Measurements from ENCODE around the gene DCAF8.

The DCAF8 gene

GRCh38 chr1:160220301-160220700 is 42.0 kb downstream of the DCAF8 start:
- Mint-ChIP-seq H3K4me3 (no peak overlapping the region), H3K4me1 (no peaks in the 10 kb centered on the region), H3K27me3 (no peaks in the 10 kb centered on the region), H3K9me3 (no peaks in the 10 kb centered on the region), H3K27ac (peak overlapping the region; percentile 16 to 79)
- ATAC-seq (no peak), DNase-seq (no peak)

- Mint-ChIP-seq H3K4me1 (no peaks in the 10 kb centered on the region), H3K27me3 (no peaks in the 10 kb centered on the region), H3K27ac (peak overlapping the region; percentile 29 to 92), H3K4me3 (no peak overlapping the region), H3K9me3 (no peaks in the 10 kb centered on the region)
- ATAC-seq (no peak), DNase-seq (no peak)
Observed at GRCh38 chr1:160219062-160219929, 43.1 kb downstream of the DCAF8 start.

- Mint-ChIP-seq H3K27me3 (no peaks in the 10 kb centered on the region), H3K4me1 (no peaks in the 10 kb centered on the region)
Observed at GRCh38 chr1:160217481-160218051, 44.8 kb downstream of the DCAF8 start.

GRCh38 chr1:160216301-160216700 is 46.0 kb downstream of the DCAF8 start:
- no peaks in the 10 kb centered on the region for H3K27me3 Mint-ChIP-seq
- ATAC-seq (no peak), DNase-seq (no peak)
- H3K4me1 Mint-ChIP-seq = no peaks in the 10 kb centered on the region
- H3K4me3 Mint-ChIP-seq = no peak overlapping the region
- H3K27ac Mint-ChIP-seq = no peak overlapping the region
- no peaks in the 10 kb centered on the region for H3K9me3 Mint-ChIP-seq

More at GRCh38 chr1:160217481-160218051, 44.8 kb downstream of the DCAF8 start:
- Mint-ChIP-seq H3K9me3 (no peaks in the 10 kb centered on the region), H3K27ac (no peak overlapping the region), H3K4me3 (no peak overlapping the region)
- DNase-seq (no peak), ATAC-seq (no peak)

- Mint-ChIP-seq H3K4me3 (no peak overlapping the region), H3K27me3 (no peaks in the 10 kb centered on the region), H3K9me3 (no peaks in the 10 kb centered on the region), H3K27ac (peak overlapping the region in 1 of 2 donors; percentile 15), H3K4me1 (peaks cover 12% of the 10 kb centered on the region)
- ATAC-seq (no peak), DNase-seq (no peak)
Observed at GRCh38 chr1:160214481-160215140, 47.7 kb downstream of the DCAF8 start.

GRCh38 chr1:160211046-160211790 is 51.1 kb downstream of the DCAF8 start:
- H3K27ac Mint-ChIP-seq = peak overlapping the region in 1 of 2 donors; percentile 56
- H3K27me3 Mint-ChIP-seq = no peaks in the 10 kb centered on the region
- no peaks in the 10 kb centered on the region for H3K9me3 Mint-ChIP-seq
- ATAC-seq (no peak), DNase-seq (no peak)
- peaks cover 45% of the 10 kb centered on the region for H3K4me1 Mint-ChIP-seq
- H3K4me3 Mint-ChIP-seq = no peak overlapping the region

GRCh38 chr1:160210561-160210960 is 51.8 kb downstream of the DCAF8 start:
- peaks cover 48% of the 10 kb centered on the region for H3K4me1 Mint-ChIP-seq
- H3K9me3 Mint-ChIP-seq = no peaks in the 10 kb centered on the region
- H3K27ac Mint-ChIP-seq = no peak overlapping the region
- no peak overlapping the region for H3K4me3 Mint-ChIP-seq
- DNase-seq = no peak
- no peaks in the 10 kb centered on the region for H3K27me3 Mint-ChIP-seq
- ATAC-seq = no peak

GRCh38 chr1:160209321-160210046 is 52.9 kb downstream of the DCAF8 start:
- Mint-ChIP-seq H3K27ac (peak overlapping the region; percentile 38 to 49), H3K4me3 (no peak overlapping the region), H3K27me3 (no peaks in the 10 kb centered on the region), H3K4me1 (peaks cover 52% of the 10 kb centered on the region), H3K9me3 (no peaks in the 10 kb centered on the region)
- ATAC-seq (no peak), DNase-seq (no peak)

GRCh38 chr1:160208557-160209320 is 53.6 kb downstream of the DCAF8 start:
- Mint-ChIP-seq H3K27ac (peak overlapping the region; percentile 38 to 69), H3K9me3 (no peaks in the 10 kb centered on the region), H3K4me1 (peaks cover 59% of the 10 kb centered on the region), H3K27me3 (no peaks in the 10 kb centered on the region), H3K4me3 (no peak overlapping the region)
- DNase-seq (no peak), ATAC-seq (no peak)

GRCh38 chr1:160207771-160208556 is 54.4 kb downstream of the DCAF8 start:
- DNase-seq = no peak
- H3K27ac Mint-ChIP-seq = peak overlapping the region in 1 of 2 donors; percentile 69
- H3K27me3 Mint-ChIP-seq = no peaks in the 10 kb centered on the region
- H3K9me3 Mint-ChIP-seq = no peaks in the 10 kb centered on the region
- peaks cover 60% of the 10 kb centered on the region for H3K4me1 Mint-ChIP-seq
- H3K4me3 Mint-ChIP-seq = no peak overlapping the region
- no peak for ATAC-seq

GRCh38 chr1:160207118-160207650 is 55.2 kb downstream of the DCAF8 start:
- Mint-ChIP-seq H3K27ac (peak overlapping the region; percentile 34 to 69), H3K4me1 (peaks cover 60% of the 10 kb centered on the region), H3K4me3 (no peak overlapping the region), H3K9me3 (no peaks in the 10 kb centered on the region), H3K27me3 (no peaks in the 10 kb centered on the region)
- ATAC-seq = no peak
- no peak for DNase-seq

GRCh38 chr1:160206421-160207117 is 55.8 kb downstream of the DCAF8 start:
- DNase-seq = no peak
- ATAC-seq = no peak
- H3K27ac Mint-ChIP-seq = peak overlapping the region in 1 of 2 donors; percentile 34

GRCh38 chr1:160206036-160206389 is 56.3 kb downstream of the DCAF8 start:
- Mint-ChIP-seq H3K4me1 (peaks cover 60% of the 10 kb centered on the region), H3K4me3 (peak overlapping the region; percentile 90), H3K27me3 (no peaks in the 10 kb centered on the region), H3K27ac (peak overlapping the region; percentile 34 to 61), H3K9me3 (no peaks in the 10 kb centered on the region)
- peak; percentile 13 to 45 for DNase-seq
- ATAC-seq = peak; percentile 79

More at GRCh38 chr1:160206421-160207117, 55.8 kb downstream of the DCAF8 start:
- Mint-ChIP-seq H3K4me3 (peak overlapping the region; percentile 90), H3K27me3 (no peaks in the 10 kb centered on the region), H3K4me1 (peaks cover 60% of the 10 kb centered on the region), H3K9me3 (no peaks in the 10 kb centered on the region)

Data from stimulated activated naive CD8-positive, alpha-beta T cell treated with anti-CD3 and anti-CD28 coated beads, Interleukin-15, amount 100 ng/mL, for 72 hours (primary cell).